OCI-LY3 (cell line): ENCODE measurements around the gene TMEM167B.

Experiments
- CTCF ChIP-seq: fragments of 200-600, 300-600 bp; sonication (generic); IDR thresholded peaks from 2 replicates; pipeline ENCODE4 v1.5.1; 2014; ENCODE audit warnings: antibody characterized with exemption, low read length, low read depth
- EZH2phosphoT487 ChIP-seq: fragments of 200-600 bp; shearing (Covaris generic); IDR thresholded peaks from 2 replicates; pipeline ENCODE4 v1.6.1; 2018; ENCODE audit warnings: antibody characterized with exemption, mixed run types, low read depth

- TF ChIP-seq CTCF (no peak), EZH2phosphoT487 (no peak)
Observed at GRCh38 chr1:109041621-109042468, 48.7 kb upstream of the TMEM167B start, which contains the start of gene WDR47.
